ENCODE results near the gene KCTD2. TPM values are rescaled to one million over a fixed set of nuclear protein-coding genes. Genes with fewer than 3 reads are reported as not detected.
A peak's percentile ranks its signal among the peaks of the same experiment; 100 is the strongest.

Gene KCTD2
- total RNA-seq, 3 donors from 2014 or later (not counting 1 experiment from before 2014, with no cell fraction given), result 17.4 to 27.0 (median 24.7) TPM

DNA sequence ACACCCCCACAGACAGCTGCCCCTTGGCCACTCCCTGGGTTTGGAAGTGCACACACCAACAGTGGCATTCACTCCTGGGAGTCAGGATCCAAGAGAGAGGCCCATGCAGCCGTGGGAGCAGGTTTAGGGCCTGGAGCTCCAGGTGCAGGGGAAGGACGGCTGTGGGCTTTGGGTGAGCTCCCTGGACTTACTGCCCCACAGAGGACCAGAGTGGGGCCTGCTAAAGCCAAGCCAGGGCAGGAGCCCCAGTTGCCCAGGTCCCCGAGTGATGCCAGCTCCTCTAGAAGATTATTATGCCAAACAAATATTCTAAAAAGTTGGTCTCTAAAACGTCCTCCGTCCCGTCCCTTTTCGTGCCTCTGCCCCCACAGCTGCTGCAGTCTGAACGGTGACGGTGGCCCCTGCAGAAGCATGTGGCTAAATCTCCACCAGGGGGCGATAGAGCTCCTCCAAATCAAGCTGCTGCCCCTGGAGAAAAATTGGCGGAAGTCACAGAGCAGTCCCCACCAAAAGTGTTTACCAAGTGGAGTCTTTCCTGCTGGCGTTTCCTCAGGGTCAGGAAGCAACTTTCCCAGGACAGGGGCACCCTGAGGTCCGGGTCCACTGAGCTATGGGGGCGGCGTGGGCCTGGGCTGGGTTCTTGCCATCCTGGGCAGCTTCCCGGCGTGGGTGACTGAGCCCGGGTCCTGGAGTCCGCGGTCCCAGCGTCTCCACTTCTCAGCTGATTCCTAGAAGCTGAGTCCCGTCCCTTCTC is 67.0 kb downstream of the KCTD2 start:
- Mint-ChIP-seq H3K9me3 (no peaks in the 10 kb centered on the region), H3K4me1 (peaks cover 32 to 36% of the 10 kb centered on the region in 2 donors), H3K27me3 (ENCODE audit: low read depth in 2 of 2) (no peaks in the 10 kb centered on the region), H3K4me3 (peak overlapping the region; percentile 90), H3K36me3 (no peaks in the 10 kb centered on the region), H3K27ac (peak overlapping the region; percentile 93 to 96)
- TF ChIP-seq, protein P1, sequence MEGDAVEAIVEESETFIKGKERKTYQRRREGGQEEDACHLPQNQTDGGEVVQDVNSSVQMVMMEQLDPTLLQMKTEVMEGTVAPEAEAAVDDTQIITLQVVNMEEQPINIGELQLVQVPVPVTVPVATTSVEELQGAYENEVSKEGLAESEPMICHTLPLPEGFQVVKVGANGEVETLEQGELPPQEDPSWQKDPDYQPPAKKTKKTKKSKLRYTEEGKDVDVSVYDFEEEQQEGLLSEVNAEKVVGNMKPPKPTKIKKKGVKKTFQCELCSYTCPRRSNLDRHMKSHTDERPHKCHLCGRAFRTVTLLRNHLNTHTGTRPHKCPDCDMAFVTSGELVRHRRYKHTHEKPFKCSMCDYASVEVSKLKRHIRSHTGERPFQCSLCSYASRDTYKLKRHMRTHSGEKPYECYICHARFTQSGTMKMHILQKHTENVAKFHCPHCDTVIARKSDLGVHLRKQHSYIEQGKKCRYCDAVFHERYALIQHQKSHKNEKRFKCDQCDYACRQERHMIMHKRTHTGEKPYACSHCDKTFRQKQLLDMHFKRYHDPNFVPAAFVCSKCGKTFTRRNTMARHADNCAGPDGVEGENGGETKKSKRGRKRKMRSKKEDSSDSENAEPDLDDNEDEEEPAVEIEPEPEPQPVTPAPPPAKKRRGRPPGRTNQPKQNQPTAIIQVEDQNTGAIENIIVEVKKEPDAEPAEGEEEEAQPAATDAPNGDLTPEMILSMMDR (IDR thresholded peaks at IDR 0.05), result peak; percentile 92
- Histone ChIP-seq H3K27ac (ENCODE audit: low read length) (peak overlapping the region; percentile 76), H3K36me3 (ENCODE audit: control insufficient read depth, insufficient read depth, low read length) (peaks cover 5% of the 10 kb centered on the region), H3K4me1 (ENCODE audit: control insufficient read depth, insufficient read depth, low read length) (peaks cover 42% of the 10 kb centered on the region), H3K4me3 (ENCODE audit: low read length) (peak overlapping the region; percentile 44), H3K27me3 (ENCODE audit: control insufficient read depth, insufficient read depth, low read length) (no peaks in the 10 kb centered on the region), H3K9me3 (ENCODE audit: control insufficient read depth, insufficient read depth, low read length) (no peaks in the 10 kb centered on the region)
- DNase-seq (peak; percentile 83 to 97), ATAC-seq (peak; percentile 76 to 89 (median 77))
- WGBS (ENCODE audit: insufficient coverage), result 5% methylated on average over 22 of the region's 22 CpGs
- intact Hi-C loops (cut with micrococcal nuclease), result loop anchor here (1.0 to 5.0 kb wide), 6 partner anchors 17 to 298 kb away; partner anchors contain the start of genes JPT1 and NT5C

DNA sequence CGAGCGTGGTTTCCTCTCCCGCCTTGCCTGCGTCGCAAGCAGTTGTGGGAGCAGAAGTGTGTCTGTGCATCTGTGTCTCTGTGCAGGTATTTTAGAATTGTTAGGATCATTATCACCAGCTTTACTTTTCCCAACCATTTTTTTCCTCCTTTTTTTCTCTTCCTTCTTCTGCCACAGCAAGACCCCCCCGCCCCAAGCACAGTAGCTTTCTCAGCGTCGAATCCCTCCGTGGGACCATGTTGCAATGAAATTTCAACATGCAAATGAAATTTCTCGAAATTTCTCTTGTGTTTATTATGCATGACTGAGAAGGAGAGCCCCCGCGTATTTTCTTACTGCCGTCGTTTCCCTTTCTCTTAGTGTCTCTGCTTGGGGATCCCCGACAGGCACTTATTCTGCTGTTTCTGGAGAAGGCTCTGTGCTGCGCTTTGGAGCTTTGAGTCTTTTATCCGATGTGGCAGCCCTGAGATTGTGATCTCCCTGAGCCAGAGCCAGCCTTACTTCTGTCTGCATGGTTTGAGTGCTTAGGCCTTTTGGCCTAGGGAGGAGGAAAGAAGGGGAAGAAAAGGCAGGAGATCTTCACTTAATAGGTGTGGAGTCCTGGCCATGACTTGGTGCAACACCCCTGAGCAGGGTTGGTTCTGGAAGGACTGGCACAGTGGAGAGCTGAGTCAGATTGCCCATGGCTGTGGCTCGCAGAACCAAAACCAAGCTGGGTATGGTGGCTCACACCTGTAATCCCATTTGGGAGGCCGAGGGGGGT is 67.7 kb downstream of the KCTD2 start:
- no peaks in the 10 kb centered on the region for H3K9me3 Mint-ChIP-seq
- H3K36me3 ChIP-seq (ENCODE audit: control insufficient read depth, insufficient read depth, low read length), result peaks cover 5% of the 10 kb centered on the region
- no peaks in the 10 kb centered on the region for H3K36me3 Mint-ChIP-seq
- no peaks in the 10 kb centered on the region for H3K27me3 ChIP-seq (ENCODE audit: control insufficient read depth, insufficient read depth, low read length)
- peak in 1 of 2 donors; percentile 29 for DNase-seq
- TF ChIP-seq, protein P1 (IDR thresholded peaks at IDR 0.05), result no peak
- peak overlapping the region; percentile 93 to 96 for H3K27ac Mint-ChIP-seq
- peaks cover 29 to 34% of the 10 kb centered on the region in 2 donors for H3K4me1 Mint-ChIP-seq
- no peak for ATAC-seq
- H3K4me3 ChIP-seq (ENCODE audit: low read length), result peak overlapping the region; percentile 44
- H3K9me3 ChIP-seq (ENCODE audit: control insufficient read depth, insufficient read depth, low read length), result no peaks in the 10 kb centered on the region
- no peaks in the 10 kb centered on the region for H3K27me3 Mint-ChIP-seq (ENCODE audit: low read depth in 2 of 2)
- H3K27ac ChIP-seq (ENCODE audit: low read length), result peak overlapping the region; percentile 76
- H3K4me3 Mint-ChIP-seq, result peak overlapping the region; percentile 90
- 24% methylated on average over 17 of the region's 19 CpGs for WGBS (ENCODE audit: insufficient coverage)
- intact Hi-C loops (cut with micrococcal nuclease), result loop anchor here (1.0 to 5.0 kb wide), 6 partner anchors 16 to 298 kb away; partner anchors contain the start of genes JPT1 and NT5C
- H3K4me1 ChIP-seq (ENCODE audit: control insufficient read depth, insufficient read depth, low read length), result peaks cover 36% of the 10 kb centered on the region

Other genes with a start within 250 kb of the KCTD2 start
- gene GRIN2C, start 187.3 kb upstream of the KCTD2 start, total RNA-seq, result not detected
- gene FDXR, start 174.2 kb upstream of the KCTD2 start, total RNA-seq, result 1 to 10 TPM; 4.5 to 9.1 (median 7.8) TPM
- not detected for gene FADS6, start 153.6 kb upstream of the KCTD2 start, total RNA-seq
- not detected for gene USH1G, start 124.0 kb upstream of the KCTD2 start, total RNA-seq
- not detected for gene OTOP2, start 123.0 kb upstream of the KCTD2 start, total RNA-seq
- not detected for gene OTOP3, start 111.3 kb upstream of the KCTD2 start, total RNA-seq
- 1 to 10 TPM in 2 of 3 donors, under 1 TPM in 1; 0.66 to 9.5 (median 2.8) TPM for gene HID1, start 74.5 kb upstream of the KCTD2 start, total RNA-seq
- under 1 TPM in 2 of 3 donors, not detected in 1; 0.14 to 0.23 TPM for gene CDR2L, start 59.6 kb upstream of the KCTD2 start, total RNA-seq
- gene MRPL58, start 34.6 kb upstream of the KCTD2 start, total RNA-seq, result 10 to 100 TPM in 2 of 3 donors, 1 to 10 TPM in 1; 9.0 to 15.7 (median 12.9) TPM
- 10 to 100 TPM; 74.7 to 96.3 (median 75.2) TPM for gene ATP5PD, start 256 bp upstream of the KCTD2 start, total RNA-seq
- 10 to 100 TPM in 1 of 3 donors, 1 to 10 TPM in 2; 6.3 to 11.2 (median 10.0) TPM for gene SLC16A5, start 40.7 kb downstream of the KCTD2 start, total RNA-seq
- gene ARMC7, start 62.7 kb downstream of the KCTD2 start, total RNA-seq, result 10 to 100 TPM in 2 of 3 donors, 1 to 10 TPM in 1; 9.3 to 18.6 (median 11.3) TPM
- 10 to 100 TPM; 58.1 to 67.4 (median 61.2) TPM for gene NT5C, start 84.5 kb downstream of the KCTD2 start, total RNA-seq
- gene JPT1, start 107.3 kb downstream of the KCTD2 start, total RNA-seq, result 10 to 100 TPM; 45.0 to 54.8 (median 50.5) TPM
- gene SUMO2, start 135.7 kb downstream of the KCTD2 start, total RNA-seq, result 100 to 1,000 TPM; 240 to 294 (median 250) TPM
- 10 to 100 TPM; 71.1 to 78.1 (median 77.0) TPM for gene NUP85, start 158.5 kb downstream of the KCTD2 start, total RNA-seq
- gene GGA3, start 214.4 kb downstream of the KCTD2 start, total RNA-seq, result 10 to 100 TPM; 78.1 to 97.3 (median 94.0) TPM
- 10 to 100 TPM; 27.3 to 29.4 (median 27.9) TPM for gene MRPS7, start 214.7 kb downstream of the KCTD2 start, total RNA-seq
- 10 to 100 TPM; 44.5 to 56.9 (median 50.3) TPM for gene MIF4GD, start 224.0 kb downstream of the KCTD2 start, total RNA-seq
- 10 to 100 TPM; 12.1 to 17.7 (median 14.8) TPM for gene SLC25A19, start 242.2 kb downstream of the KCTD2 start, total RNA-seq